Thoracic aorta (tissue), 2 donors: ENCODE results near the gene LRRC49. TPM values are rescaled to one million over a fixed set of nuclear protein-coding genes. Genes with fewer than 3 reads are reported as not detected.
"Not testable (repeated sequence)": the region's sequence is repeated elsewhere in the genome, so short reads cannot be mapped to it uniquely, and the experiment has no call there.

Experiments
- ATAC-seq: fragments of 150-250 bp; one replicate; pipeline ENCODE4 v1.8.0; 2017; ENCODE audit warnings: low read depth; ENCODE audit not compliant: insufficient number of reproducible peaks, low FRiP score
- DNase-seq: peaks from one replicate; pipeline ENCODE4 v3.0.0-alpha.2; 2020; ENCODE audit warnings: low spot score
- H3K27ac ChIP-seq, 2 donors: fragments of 200-600 bp; sonication (generic); 1 replicate in 1 of 2; 2 replicates in 1 of 2; pipeline ENCODE4 v1.5.1; 2016; ENCODE audit warnings: mild to moderate bottlenecking in 2 of 2, moderate library complexity in 2 of 2
- H3K27me3 ChIP-seq: fragments of 200-600 bp; sonication (generic); replicated peaks from 2 replicates; pipeline ENCODE4 v1.6.0; 2016; ENCODE audit warnings: mild to moderate bottlenecking; ENCODE audit not compliant: insufficient read depth
- H3K36me3 ChIP-seq: fragments of 200-600 bp; sonication (generic); one replicate; pipeline ENCODE4 v1.5.1; 2016
- H3K4me1 ChIP-seq, 2 donors: fragments of 200-600 bp; sonication (generic); 1 replicate in 1 of 2; 2 replicates in 1 of 2; pipeline versions ENCODE4 v1.5.1 to v1.6.0; 2016; ENCODE audit warnings: low read depth in 2 of 2, mild to moderate bottlenecking in 1 of 2; ENCODE audit not compliant: control insufficient read depth in 1 of 2
- H3K4me3 ChIP-seq: fragments of 200-600 bp; sonication (generic); 2 replicates; pipeline ENCODE4 v1.5.1; 2016; ENCODE audit warnings: mild to moderate bottlenecking
- H3K9me3 ChIP-seq: fragments of 200-600 bp; sonication (generic); 2 replicates; pipeline ENCODE4 v1.5.1; 2016
- total RNA-seq, 2 donors: library from RNA; depleted of rRNA; stranded (reverse); fragments of >200 nt; gene quantifications; one replicate each; pipeline versions ENCODE4 v1.1.0 to v1.2.3, GENCODE V29; 2016
- TF ChIP-seq, protein P1 (sequence below): fragments of 200-600 bp; sonication (generic); IDR thresholded peaks from one replicate; pipeline ENCODE4 v1.5.1; 2019; ENCODE audit warnings: antibody characterized with exemption

Gene LRRC49
- total RNA-seq, 2 donors from 2014 or later: 8.9 to 9.4 TPM

GRCh38 chr15:71042356-71042922 is 149.8 kb downstream of the LRRC49 start:
- Histone ChIP-seq H3K4me3 (no peak overlapping the region), H3K9me3 (no peaks in the 10 kb centered on the region), H3K27ac (no peak overlapping the region), H3K36me3 (no peaks in the 10 kb centered on the region), H3K27me3 (no peaks in the 10 kb centered on the region), H3K4me1 (no peaks in the 10 kb centered on the region)
- DNase-seq (no peak), ATAC-seq (no peak)
- TF ChIP-seq, protein P1, sequence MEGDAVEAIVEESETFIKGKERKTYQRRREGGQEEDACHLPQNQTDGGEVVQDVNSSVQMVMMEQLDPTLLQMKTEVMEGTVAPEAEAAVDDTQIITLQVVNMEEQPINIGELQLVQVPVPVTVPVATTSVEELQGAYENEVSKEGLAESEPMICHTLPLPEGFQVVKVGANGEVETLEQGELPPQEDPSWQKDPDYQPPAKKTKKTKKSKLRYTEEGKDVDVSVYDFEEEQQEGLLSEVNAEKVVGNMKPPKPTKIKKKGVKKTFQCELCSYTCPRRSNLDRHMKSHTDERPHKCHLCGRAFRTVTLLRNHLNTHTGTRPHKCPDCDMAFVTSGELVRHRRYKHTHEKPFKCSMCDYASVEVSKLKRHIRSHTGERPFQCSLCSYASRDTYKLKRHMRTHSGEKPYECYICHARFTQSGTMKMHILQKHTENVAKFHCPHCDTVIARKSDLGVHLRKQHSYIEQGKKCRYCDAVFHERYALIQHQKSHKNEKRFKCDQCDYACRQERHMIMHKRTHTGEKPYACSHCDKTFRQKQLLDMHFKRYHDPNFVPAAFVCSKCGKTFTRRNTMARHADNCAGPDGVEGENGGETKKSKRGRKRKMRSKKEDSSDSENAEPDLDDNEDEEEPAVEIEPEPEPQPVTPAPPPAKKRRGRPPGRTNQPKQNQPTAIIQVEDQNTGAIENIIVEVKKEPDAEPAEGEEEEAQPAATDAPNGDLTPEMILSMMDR: no peak

GRCh38 chr15:71043373-71043772 is 150.7 kb downstream of the LRRC49 start:
- TF ChIP-seq, protein P1: no peak
- Histone ChIP-seq H3K4me3 (no peak overlapping the region), H3K4me1 (no peaks in the 10 kb centered on the region), H3K27me3 (no peaks in the 10 kb centered on the region), H3K36me3 (no peaks in the 10 kb centered on the region), H3K27ac (no peak overlapping the region), H3K9me3 (no peaks in the 10 kb centered on the region)
- no peak for DNase-seq
- no peak for ATAC-seq

- Histone ChIP-seq H3K27ac (no peak overlapping the region), H3K27me3 (no peaks in the 10 kb centered on the region), H3K9me3 (no peaks in the 10 kb centered on the region), H3K4me3 (no peak overlapping the region), H3K4me1 (no peaks in the 10 kb centered on the region), H3K36me3 (no peaks in the 10 kb centered on the region)
- ATAC-seq: no peak
- TF ChIP-seq, protein P1: no peak
- DNase-seq: no peak
These were observed 151.4 kb downstream of the LRRC49 start for GRCh38 chr15:71044006-71044405.

DNA sequence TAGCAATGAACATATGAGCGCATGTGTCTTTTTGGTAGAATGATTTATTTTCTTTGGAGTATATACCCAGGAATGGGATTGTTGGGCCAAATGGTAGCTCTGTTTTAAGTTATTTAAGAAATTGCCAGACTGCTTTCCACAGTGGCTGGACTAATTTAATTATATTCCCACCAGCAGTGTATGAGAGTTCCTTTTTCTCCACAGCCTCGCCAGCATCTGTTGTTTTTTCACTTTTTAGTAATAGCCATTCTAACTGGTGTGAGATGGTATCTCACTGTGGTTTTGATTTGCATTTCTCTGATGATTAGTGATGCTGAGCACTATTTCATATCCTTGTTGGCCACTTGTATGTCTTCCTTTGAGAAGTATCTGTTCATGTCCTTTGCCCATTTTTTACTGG is 153.5 kb downstream of the LRRC49 start:
- not testable (repeated sequence) for H3K27me3 ChIP-seq, H3K27ac ChIP-seq, H3K4me3 ChIP-seq, H3K36me3 ChIP-seq, H3K4me1 ChIP-seq, H3K9me3 ChIP-seq, ATAC-seq, DNase-seq

DNA sequence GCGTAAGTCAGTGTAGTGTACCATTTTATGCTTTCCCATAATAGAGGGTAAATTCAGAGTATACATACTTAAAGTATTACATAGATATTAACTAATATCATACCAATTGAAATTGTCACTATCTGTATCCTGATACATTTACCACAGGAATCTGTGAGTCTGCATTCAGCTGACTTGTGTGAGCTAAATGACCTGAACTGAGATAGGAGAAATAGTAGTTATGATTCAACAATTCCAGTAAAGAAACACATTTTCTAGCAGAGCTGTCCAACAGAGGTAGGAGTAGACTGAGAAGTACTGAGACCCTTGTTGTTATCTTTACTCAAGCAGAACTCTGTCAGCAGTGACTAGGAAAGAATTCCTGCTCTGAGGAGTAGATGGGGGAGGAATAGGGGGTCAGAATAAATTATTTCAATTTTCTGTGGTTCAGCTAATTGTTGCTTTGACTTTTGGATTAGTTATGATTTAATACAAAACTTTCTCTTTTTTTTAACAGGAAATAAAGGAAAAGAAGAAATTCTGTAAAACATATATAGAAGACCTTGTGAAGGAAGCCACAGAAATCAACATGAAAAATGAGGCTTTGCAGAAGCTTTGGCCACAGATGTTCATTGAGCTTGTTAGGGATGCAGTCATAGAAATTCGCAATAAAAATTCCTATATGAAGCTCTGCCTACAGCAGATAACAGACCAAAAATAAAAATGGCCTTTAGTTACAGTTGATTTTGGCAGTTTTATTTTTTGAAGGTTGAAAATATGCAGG is 156.5 kb downstream of the LRRC49 start:
- ATAC-seq: no peak
- TF ChIP-seq, protein P1: no peak

More for the DNA sequence above, 156.5 kb downstream of the LRRC49 start:
- no peaks in the 10 kb centered on the region for H3K27me3 ChIP-seq
- H3K4me1 ChIP-seq: no peaks in the 10 kb centered on the region
- H3K36me3 ChIP-seq: no peaks in the 10 kb centered on the region
- H3K4me3 ChIP-seq: no peak overlapping the region
- no peak for DNase-seq
- H3K9me3 ChIP-seq: no peaks in the 10 kb centered on the region
- H3K27ac ChIP-seq: no peak overlapping the region
